Natural killer cell (primary cell): ENCODE measurements around the gene RNF11. TPM values are rescaled to one million over a fixed set of nuclear protein-coding genes. Genes with fewer than 3 reads are reported as not detected.
A peak's percentile ranks its signal among the peaks of the same experiment; 100 is the strongest.

ENCODE experiments used
- ATAC-seq, 3 donors: fragments of 150-1000 bp in 2 of 3; fragments of 200-7000 bp in 1 of 3; cut with Tn5 transposase; 1 replicate in 1 of 3; 2 replicates in 2 of 3; pipeline ENCODE4 v1.10.0; 2021; ENCODE audit warnings: mild to moderate bottlenecking in 2 of 3, moderate library complexity in 2 of 3
- DNase-seq, 2 donors: peaks; one replicate each; pipeline versions ENCODE4 v3.0.0 to v3.0.0-alpha.2; 2013 to 2021; ENCODE audit warnings: mixed read lengths in 1 of 2
- H3K27ac ChIP-seq: one replicate; pipeline ENCODE4 v1.5.1; 2013; ENCODE audit warnings: mild to moderate bottlenecking, low read length
- H3K27me3 ChIP-seq: one replicate; pipeline ENCODE4 v1.6.1; 2013; ENCODE audit warnings: low read length; ENCODE audit not compliant: control insufficient read depth, insufficient read depth
- H3K36me3 ChIP-seq: one replicate; pipeline ENCODE4 v1.6.1; 2013; ENCODE audit warnings: low read length; ENCODE audit not compliant: control insufficient read depth, insufficient read depth
- H3K4me1 ChIP-seq: one replicate; pipeline ENCODE4 v1.6.1; 2013; ENCODE audit warnings: low read length; ENCODE audit not compliant: control insufficient read depth, insufficient read depth
- H3K4me3 ChIP-seq: one replicate; pipeline ENCODE4 v1.5.1; 2013; ENCODE audit warnings: low read length
- H3K9me3 ChIP-seq: one replicate; pipeline ENCODE4 v1.6.1; 2013; ENCODE audit warnings: low read length; ENCODE audit not compliant: control insufficient read depth, insufficient read depth
- H3K27ac Mint-ChIP-seq, 2 donors: one replicate each; pipeline ENCODE4 v1.8.0; 2022; ENCODE audit warnings: mild to moderate bottlenecking in 2 of 2, mixed read lengths in 2 of 2, moderate library complexity in 1 of 2
- H3K27me3 Mint-ChIP-seq, 2 donors: one replicate each; pipeline ENCODE4 v1.8.0; 2022; ENCODE audit warnings: low read depth in 2 of 2, mixed read lengths in 2 of 2
- H3K36me3 Mint-ChIP-seq: one replicate; pipeline ENCODE4 v1.8.0; 2022; ENCODE audit warnings: mixed read lengths
- H3K4me1 Mint-ChIP-seq, 2 donors: one replicate each; pipeline ENCODE4 v1.8.0; 2022; ENCODE audit warnings: mixed read lengths in 2 of 2
- H3K4me3 Mint-ChIP-seq: one replicate; pipeline ENCODE4 v1.8.0; 2022; ENCODE audit warnings: mild to moderate bottlenecking, moderate library complexity, mixed read lengths
- H3K9me3 Mint-ChIP-seq, 2 donors: one replicate each; pipeline ENCODE4 v1.8.0; 2022; ENCODE audit warnings: mixed read lengths in 2 of 2
- WGBS: methylation state at CpG from one replicate; pipeline ENCODE4 v1.1.7; 2013; ENCODE audit warnings: missing lambda C conversion rate; ENCODE audit not compliant: insufficient coverage; 5-methylcytosine and 5-hydroxymethylcytosine counted together
- intact Hi-C: fragments of 100-400 bp; cut with micrococcal nuclease; formaldehyde crosslinking; loops from one replicate; pipeline ENCODE4 v1.14.2; 2022
- total RNA-seq, 4 donors: library from RNA; stranded (reverse); fragments of 120-200 nt in 1 of 4; gene quantifications; one replicate each; pipeline versions ENCODE4 v1.2.3 to v1.2.4, GENCODE V29; 2013 to 2022
- TF ChIP-seq, protein P1 (sequence below): fragments of 200-600 bp; IDR thresholded peaks from one replicate; pipeline ENCODE4 v1.8.0; 2022; ENCODE audit warnings: antibody characterized with exemption

The RNF11 gene
- total RNA-seq, 3 donors from 2014 or later (not counting 1 experiment from before 2014, with no cell fraction given), result 68.3 to 89.5 (median 68.4) TPM

DNA sequence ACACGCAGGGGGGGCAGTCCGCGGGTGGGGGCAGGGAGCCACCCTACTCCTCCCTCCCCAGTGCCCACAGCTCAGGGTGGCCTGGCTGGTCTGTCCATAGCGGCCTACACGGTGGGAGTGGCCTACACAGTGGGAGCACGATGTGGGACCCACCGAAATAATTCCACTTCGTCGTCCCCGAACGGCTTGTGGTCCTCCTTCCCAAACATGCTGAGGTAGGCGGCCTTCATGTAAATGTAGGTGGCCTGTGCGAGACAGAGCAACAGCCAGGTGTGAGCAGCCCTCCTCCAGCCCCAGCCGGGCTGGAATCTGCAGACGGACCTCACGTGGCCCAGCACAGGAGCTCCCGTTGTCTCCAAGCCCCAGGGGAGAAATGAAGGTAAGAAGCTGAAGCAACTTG, 59.9 kb downstream of the RNF11 start:
- H3K4me1 ChIP-seq, result peaks cover 13% of the 10 kb centered on the region
- no peak for DNase-seq
- no peak overlapping the region for H3K27ac Mint-ChIP-seq
- peaks cover 0 to 4% of the 10 kb centered on the region in 2 donors for H3K27me3 Mint-ChIP-seq
- TF ChIP-seq, protein P1, sequence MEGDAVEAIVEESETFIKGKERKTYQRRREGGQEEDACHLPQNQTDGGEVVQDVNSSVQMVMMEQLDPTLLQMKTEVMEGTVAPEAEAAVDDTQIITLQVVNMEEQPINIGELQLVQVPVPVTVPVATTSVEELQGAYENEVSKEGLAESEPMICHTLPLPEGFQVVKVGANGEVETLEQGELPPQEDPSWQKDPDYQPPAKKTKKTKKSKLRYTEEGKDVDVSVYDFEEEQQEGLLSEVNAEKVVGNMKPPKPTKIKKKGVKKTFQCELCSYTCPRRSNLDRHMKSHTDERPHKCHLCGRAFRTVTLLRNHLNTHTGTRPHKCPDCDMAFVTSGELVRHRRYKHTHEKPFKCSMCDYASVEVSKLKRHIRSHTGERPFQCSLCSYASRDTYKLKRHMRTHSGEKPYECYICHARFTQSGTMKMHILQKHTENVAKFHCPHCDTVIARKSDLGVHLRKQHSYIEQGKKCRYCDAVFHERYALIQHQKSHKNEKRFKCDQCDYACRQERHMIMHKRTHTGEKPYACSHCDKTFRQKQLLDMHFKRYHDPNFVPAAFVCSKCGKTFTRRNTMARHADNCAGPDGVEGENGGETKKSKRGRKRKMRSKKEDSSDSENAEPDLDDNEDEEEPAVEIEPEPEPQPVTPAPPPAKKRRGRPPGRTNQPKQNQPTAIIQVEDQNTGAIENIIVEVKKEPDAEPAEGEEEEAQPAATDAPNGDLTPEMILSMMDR, result no peak
- no peaks in the 10 kb centered on the region for H3K9me3 ChIP-seq
- no peaks in the 10 kb centered on the region for H3K36me3 Mint-ChIP-seq
- no peaks in the 10 kb centered on the region for H3K27me3 ChIP-seq
- H3K4me1 Mint-ChIP-seq, result peaks cover 11 to 32% of the 10 kb centered on the region in 2 donors
- WGBS, result 95% methylated on average over 17 of the region's 17 CpGs
- H3K36me3 ChIP-seq, result no peaks in the 10 kb centered on the region
- intact Hi-C loops, result no loop called here
- no peak overlapping the region for H3K4me3 Mint-ChIP-seq
- no peak for ATAC-seq
- H3K4me3 ChIP-seq, result no peak overlapping the region
- H3K27ac ChIP-seq, result no peak overlapping the region
- H3K9me3 Mint-ChIP-seq, result no peaks in the 10 kb centered on the region

DNA sequence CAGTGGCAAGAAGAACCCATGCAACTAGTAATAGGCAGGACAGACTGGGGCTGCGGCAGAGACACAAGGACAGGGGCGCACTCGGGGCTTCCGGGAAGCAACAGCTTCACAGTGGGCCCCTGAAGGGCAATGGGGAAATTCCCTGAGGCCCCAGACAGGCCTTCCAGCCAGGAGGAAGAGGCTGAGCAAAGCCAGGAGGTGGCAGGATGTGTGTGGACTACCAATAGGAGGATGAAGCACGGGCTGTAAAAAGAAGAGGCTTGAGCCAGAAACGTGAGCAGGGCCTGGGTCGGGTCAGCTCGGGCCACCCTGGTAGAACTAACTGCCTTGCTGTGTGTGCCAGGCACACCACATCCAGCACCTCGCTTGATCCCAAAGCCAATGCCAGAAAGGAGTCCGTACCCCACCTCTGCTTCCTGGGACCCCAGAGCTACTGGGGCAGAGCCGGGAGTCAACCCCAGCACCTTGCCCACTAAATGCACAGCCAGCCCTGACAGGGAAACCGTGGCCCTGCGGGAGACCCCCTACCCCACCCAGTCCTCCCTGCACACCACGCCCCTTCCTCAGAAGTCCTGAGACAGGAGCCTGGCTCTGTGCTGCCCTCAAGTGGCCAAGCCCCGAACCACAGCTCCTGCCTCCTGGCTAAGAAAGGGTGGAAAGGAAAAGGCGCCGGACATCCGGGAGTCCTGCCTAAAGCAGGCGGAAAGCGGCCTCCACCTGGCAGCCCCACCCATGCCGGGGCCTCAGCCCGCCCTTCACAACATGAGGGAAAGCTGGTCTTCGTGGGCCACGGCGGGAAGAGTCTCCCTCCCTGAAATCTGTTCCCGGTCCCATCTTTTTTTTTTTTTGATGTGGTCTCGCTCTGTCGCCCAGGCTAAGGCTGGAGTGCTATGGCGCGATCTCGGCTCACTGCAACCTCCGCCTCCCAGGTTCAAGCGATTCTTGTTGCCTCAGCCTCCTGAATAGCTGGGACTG, 60.6 kb downstream of the RNF11 start:
- Histone ChIP-seq H3K4me1 (peaks cover 13% of the 10 kb centered on the region), H3K27ac (no peak overlapping the region), H3K27me3 (no peaks in the 10 kb centered on the region), H3K4me3 (peak overlapping the region; percentile 39), H3K36me3 (no peaks in the 10 kb centered on the region), H3K9me3 (no peaks in the 10 kb centered on the region)
- H3K9me3 Mint-ChIP-seq, result no peaks in the 10 kb centered on the region
- WGBS, result 23% methylated on average over 33 of the region's 33 CpGs
- H3K36me3 Mint-ChIP-seq, result no peaks in the 10 kb centered on the region
- H3K4me3 Mint-ChIP-seq, result peak overlapping the region; percentile 82
- TF ChIP-seq, protein P1, result peak; percentile 83
- peak; percentile 64 to 78 for DNase-seq
- H3K27me3 Mint-ChIP-seq, result peaks cover 0 to 4% of the 10 kb centered on the region in 2 donors
- peaks cover 11 to 32% of the 10 kb centered on the region in 2 donors for H3K4me1 Mint-ChIP-seq
- intact Hi-C loops, result loop anchor here (1.0 kb wide), 1 partner anchor 107 kb away; no protein-coding TSS in a partner anchor
- ATAC-seq, result peak; percentile 72 to 84 (median 83)
- H3K27ac Mint-ChIP-seq, result peak overlapping the region in 1 of 2 donors; percentile 52

DNA sequence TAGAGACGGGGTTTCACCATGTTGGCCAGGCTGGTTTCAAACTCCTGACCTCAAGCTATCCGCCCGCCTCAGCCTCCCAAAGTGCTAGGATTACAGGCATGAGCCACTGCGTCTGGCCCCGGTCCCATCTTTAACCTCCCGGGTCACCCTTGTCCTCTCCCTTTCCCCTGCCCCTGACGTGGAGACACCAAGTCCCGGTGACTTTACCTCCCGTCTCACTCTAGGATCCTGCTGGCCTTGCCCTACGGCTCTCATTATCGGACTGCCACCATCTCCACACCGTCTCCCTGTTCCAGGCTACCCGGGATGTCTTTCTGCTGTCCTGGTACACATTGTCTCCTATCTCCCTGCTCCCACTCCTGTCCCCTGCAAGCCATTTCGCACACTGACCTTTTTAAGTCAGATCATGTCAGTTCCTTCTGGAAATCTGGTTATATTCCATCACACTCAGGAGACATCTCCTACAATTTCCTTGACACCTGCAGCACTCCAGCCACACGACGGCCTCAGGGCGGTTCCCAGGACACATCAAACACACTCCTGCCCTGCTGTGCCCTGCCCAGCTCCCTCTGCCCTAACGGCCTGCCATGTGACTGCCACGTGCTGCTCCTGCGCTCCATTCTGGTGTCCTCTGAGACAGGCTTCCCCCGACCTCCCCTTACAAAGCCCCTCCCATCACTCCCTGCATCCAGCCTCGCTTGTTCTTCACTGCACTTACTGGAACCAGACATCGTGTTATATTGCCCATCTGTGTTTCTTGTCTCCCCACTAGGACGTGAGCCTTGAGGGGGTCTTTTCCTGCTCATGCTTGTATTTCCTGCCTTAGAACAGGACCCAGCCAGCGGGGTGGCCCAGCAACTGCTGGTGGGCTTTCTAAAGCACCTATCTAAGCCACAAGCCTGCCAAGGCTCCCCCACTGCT, 61.6 kb downstream of the RNF11 start:
- Histone ChIP-seq H3K27me3 (no peaks in the 10 kb centered on the region), H3K4me3 (no peak overlapping the region), H3K36me3 (no peaks in the 10 kb centered on the region), H3K4me1 (peaks cover 13% of the 10 kb centered on the region), H3K9me3 (no peaks in the 10 kb centered on the region), H3K27ac (no peak overlapping the region)
- ATAC-seq (no peak), DNase-seq (no peak)
- peaks cover 11 to 32% of the 10 kb centered on the region in 2 donors for H3K4me1 Mint-ChIP-seq
- H3K9me3 Mint-ChIP-seq, result no peaks in the 10 kb centered on the region
- no peaks in the 10 kb centered on the region for H3K36me3 Mint-ChIP-seq
- intact Hi-C loops, result loop anchor here (1.0 kb wide), 1 partner anchor 108 kb away; no protein-coding TSS in a partner anchor
- H3K27ac Mint-ChIP-seq, result peak overlapping the region in 1 of 2 donors; percentile 52
- TF ChIP-seq, protein P1, result no peak
- peaks cover 0 to 4% of the 10 kb centered on the region in 2 donors for H3K27me3 Mint-ChIP-seq
- H3K4me3 Mint-ChIP-seq, result peak overlapping the region; percentile 82
- 91% methylated on average over 25 of the region's 25 CpGs for WGBS
